Measurements from ENCODE around the gene SEL1L.
"Not testable (repeated sequence)": the region's sequence is repeated elsewhere in the genome, so short reads cannot be mapped to it uniquely, and the experiment has no call there.

The SEL1L gene

DNA sequence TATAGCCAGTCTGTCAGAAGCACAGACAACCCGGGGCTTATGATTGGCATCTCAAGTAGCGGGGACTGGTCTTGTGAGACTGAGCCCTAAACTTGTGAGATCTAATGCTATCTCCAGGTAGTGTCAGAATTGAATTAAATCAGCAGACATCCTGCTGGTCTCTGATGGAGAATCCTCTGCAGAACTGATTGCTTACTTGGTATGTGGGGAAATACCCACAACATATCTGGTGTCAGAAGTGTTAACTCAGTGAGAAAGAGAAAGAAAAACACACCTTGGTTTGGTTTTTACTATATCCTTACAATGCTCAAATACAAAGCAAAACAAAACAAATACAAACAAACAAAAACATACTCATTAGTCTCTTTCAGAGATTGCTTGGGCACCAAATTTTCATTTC is 10.0 kb downstream of the SEL1L start:
- DNase-seq = peak; percentile 64

DNA sequence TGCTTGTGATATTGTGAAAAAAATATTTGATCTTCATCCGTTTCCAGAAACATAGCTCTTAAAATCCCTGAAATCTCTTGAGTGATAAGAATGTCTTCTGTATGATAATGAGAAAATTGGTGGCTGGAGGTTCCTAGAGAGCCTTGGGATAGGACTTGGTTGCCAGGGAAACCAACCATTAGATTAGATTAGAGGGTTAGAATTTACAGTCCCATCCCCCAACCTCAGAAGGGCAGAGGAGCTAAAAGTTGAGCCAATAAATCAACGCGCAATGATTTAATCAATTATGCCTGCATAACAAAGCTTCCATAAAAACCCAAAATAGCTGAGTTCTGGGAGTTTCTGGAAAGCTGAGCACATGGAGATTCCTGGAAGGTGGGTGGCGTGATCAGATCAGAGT is 10.6 kb downstream of the SEL1L start:
- no peak for DNase-seq

GRCh38 chr14:81521356-81521755 is 12.3 kb downstream of the SEL1L start:
- peak; percentile 9 for DNase-seq

DNA sequence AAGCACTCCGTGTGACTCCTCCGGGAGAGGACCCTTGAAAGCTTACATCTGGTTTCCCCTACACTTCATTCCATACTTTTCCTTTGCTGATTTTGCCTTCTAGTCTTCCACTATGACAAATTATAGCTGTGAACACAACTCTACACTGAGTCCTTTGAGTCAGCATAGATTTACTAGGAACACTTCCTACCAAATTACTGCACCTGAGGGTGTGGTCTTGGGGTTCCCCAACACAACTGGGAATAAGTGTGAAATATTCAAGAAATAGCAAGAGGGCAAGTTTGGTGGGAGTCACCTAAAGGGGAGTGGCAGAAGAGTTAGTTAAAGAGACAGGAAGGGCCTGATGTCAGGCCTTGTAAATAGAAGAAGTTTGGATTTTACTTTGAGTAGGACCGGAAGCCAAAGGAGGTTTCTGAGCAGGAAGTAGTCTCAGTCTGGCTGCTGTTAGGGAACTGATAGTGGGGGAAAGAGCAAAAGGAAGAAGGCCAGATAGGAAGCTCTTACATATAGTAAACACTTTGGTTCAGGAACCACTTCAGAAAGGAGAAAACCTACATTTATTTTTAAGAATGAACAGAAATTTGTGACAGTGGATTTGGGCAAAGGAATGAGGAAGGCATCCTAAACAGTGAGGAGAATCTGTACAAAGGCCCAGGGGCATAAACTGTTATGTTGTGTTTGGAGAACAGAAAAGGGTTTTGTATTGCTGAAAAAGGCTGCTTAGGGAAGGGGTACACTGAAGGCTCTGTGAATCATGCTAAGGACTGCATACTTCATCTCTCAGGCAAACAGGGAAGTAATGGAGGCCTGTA is 14.2 kb downstream of the SEL1L start:
- DNase-seq = peak; percentile 66

GRCh38 chr14:81517798-81518398 is 15.8 kb downstream of the SEL1L start:
- no peak for DNase-seq

- DNase-seq = no peak
Observed at GRCh38 chr14:81516986-81517797, 16.5 kb downstream of the SEL1L start.

DNA sequence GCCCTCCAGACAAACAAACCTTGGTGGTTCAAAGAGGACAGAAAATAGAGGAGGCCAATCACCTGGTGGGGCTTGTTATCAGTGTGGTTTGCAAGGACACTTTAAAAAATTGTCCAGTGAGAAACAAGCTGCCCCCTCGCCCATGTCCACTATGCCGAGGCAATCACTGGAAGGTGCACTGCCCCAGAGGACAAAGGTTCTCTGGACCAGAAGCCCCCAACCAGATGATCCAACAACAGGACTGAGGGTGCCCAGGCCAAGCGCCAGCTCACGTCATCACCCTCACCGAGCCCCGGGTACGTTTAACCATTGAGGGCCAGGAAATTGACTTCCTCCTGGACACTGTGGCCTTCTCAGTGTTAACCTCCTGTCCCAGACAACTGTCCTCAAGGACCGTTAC is 17.7 kb downstream of the SEL1L start:
- not testable (repeated sequence) for DNase-seq

GRCh38 chr14:81512826-81513225 is 20.8 kb downstream of the SEL1L start:
- DNase-seq = not testable (repeated sequence)

DNA sequence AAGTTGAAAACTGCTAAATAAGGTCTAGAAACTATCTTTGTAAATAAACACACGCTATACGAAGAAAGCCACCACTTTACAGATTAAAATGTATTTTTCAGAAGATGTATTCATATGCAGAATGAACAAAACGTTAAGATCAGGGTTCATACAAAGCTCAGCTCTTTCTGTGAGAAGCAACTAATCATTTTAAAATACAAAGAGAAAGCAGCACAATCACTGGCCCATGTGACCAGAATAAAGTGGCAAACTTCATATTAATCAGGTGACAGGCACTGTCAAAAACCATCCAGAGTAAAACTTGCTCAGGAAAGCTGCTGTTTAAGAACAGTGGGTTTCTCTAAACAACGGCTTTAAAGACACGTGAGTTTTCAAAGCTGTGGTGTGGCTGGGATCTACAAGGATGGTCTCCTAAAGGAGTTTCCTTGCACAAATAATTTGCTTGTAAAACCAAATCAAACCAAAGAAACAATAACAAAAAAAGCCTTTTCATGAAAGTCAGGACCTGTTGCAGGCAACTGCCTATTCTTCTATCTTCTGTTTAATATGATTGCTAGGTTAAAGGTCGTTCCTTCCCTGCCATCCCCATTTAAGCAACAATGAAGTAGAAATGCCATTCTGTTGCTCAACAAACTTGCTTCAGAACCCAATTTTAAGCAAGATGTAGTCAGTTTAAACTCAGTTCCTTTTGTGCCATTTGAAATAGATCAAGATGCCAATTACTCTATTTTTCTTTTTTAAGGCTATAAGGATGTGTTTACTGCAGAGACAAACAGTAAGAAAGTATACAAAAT is 22.3 kb downstream of the SEL1L start:
- no peak for DNase-seq

GRCh38 chr14:81509838-81510452 is 23.7 kb downstream of the SEL1L start:
- DNase-seq = no peak

- DNase-seq = no peak
Observed at GRCh38 chr14:81509321-81509720, 24.3 kb downstream of the SEL1L start.

GRCh38 chr14:81506487-81506886 is 27.2 kb downstream of the SEL1L start:
- DNase-seq = no peak

GRCh38 chr14:81504864-81505263 is 28.8 kb downstream of the SEL1L start:
- no peak for DNase-seq

DNA sequence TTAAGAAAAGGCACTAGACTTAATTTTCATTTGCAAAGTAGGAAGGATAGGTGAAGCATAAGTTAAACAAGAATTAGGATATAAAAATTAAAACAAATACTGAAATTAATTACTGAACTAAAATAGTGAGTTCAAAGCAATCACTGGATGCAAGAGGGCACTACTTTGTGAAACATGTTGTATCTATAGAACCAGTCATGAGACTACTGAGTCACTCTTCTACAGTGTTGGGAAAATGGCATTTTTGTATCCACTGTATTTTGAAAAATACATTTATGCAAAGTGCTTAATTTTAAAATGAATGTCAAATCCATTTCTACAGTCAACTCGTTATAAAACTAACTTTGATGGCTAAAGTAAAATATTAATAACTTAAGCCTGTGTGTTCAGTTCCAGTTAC is 47.9 kb downstream of the SEL1L start:
- DNase-seq = no peak

- peak; percentile 53 for DNase-seq
Observed at GRCh38 chr14:81485372-81485771, 48.3 kb downstream of the SEL1L start.

DNA sequence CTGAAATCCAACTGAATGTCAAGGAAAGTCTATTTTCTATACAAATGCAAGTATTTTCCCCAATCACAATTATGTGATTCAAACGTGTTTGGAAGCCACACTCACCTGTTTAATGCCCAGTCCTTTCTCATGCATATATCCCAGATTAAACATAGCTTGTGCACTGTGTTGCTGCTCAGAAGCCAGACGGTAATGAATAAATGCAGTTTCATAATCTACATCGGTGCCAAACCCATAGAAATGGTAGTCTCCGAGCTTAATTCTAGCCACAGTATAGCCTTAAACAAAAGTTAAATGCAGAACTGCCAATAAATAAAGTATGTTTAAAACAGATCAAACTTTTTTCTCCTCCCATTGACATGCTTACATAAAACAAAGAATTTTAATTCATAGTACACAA is 49.5 kb downstream of the SEL1L start:
- DNase-seq = no peak

DNA sequence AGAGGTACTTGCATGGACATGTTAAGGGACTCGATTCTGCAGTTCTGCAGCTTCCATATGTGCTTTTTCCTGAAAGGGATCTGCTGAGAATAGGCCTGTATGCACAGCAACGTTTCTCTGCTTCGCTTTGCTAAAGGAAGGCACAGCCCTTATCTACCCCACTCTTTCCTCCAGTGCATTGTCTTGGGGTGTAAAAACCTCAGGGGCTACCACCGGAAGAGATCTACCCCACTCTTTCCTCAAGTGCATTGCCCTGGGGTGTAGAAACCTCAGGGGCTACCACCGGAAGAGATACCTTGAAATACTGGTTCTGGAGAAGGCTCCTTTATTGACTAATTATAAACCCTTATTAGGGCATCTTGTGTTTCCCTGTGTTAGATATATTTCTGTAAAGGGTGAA is 52.9 kb downstream of the SEL1L start:
- DNase-seq = no peak

DNA sequence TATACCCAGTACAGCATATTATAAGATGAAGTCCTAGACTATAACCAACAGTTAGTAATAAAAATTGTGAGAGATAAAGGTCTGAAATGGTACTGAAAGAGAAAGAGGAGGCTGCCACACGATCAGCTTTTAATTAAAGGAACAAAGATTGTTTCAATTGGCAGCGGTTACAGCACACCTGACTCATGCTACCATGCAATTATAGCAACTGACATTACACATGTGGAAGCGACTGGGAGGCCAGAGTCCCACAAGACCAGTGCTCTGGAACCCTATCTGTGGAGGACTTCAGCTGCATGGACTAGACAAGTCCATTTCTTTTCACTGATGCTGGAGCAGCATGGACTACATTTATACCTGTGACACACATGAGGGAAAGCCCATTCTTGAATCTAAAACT is 55.2 kb downstream of the SEL1L start:
- DNase-seq = no peak

GRCh38 chr14:81476816-81477215 is 56.8 kb downstream of the SEL1L start:
- no peak for DNase-seq

DNA sequence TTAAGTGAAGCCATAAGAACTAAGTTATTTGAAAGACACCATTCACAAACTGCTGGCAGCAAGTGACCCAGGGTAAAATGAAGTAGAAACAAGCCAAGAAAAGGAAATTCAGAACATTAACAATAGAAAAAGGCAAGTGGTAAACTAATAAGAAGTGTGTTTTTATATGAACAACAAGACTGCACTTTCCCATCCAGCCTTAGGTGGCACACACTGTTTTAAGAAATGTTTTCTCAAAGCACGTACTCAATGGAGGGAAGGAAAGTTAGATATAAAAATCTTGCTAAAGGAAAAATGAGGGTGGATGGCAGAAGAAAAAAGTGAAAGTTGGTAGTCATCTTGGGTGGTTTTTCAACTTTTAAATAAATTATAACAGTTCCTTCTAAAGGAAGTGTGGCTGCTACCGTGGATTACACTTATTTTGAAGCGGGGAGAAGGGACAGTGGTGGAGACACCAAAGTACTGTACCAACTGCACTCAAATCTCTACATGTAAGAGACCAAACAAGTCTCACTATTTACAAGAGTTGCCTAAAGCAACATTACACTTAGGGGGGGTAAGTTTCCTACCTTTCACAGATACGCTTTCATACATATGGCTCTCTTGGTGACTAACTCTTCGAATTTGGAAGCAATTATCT is 58.8 kb downstream of the SEL1L start:
- DNase-seq = no peak

DNA sequence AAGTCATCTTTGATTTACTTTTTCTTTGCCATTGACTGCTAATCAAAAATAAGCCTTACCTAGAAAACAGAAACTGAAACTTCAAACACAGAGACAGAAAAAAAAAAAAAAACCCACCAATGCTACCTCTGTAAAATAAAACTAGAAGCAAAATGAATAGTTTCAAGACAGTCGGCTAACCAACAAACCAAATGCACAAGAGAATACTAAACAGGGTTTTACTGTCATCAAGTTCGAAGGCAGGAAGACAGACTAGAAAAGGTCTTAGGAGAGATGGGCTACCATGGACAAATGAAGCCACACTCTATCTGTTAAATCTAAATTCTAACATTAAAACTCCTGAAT is 59.5 kb downstream of the SEL1L start:
- peak; percentile 73 for DNase-seq
